ENCODE data around the gene ZCWPW1. TPM values are rescaled to one million over a fixed set of nuclear protein-coding genes. Genes with fewer than 3 reads are reported as not detected.
A peak's percentile ranks its signal among the peaks of the same experiment; 100 is the strongest.

Gene ZCWPW1
- polyA plus RNA-seq (2011; rRNA removed): 2.2 and 2.8 TPM in 2 replicates
- 1.1 and 1.4 TPM in 2 replicates for polyA minus RNA-seq (2011; rRNA and poly(A)+ RNA removed)

GRCh38 chr7:100428199-100428966 lies at the start of gene ZCWPW1:
ZCWPW1 (minus strand) TSS chr7:100428703; CDS start chr7:100420649, 8,054 bp downstream.
- H3K4me3 ChIP-seq (ENCODE audit: low read depth, low read length): peak within 1 kb of the TSS; percentile 84
- POLR2A ChIA-PET: interaction anchor here (0.6 to 1.3 kb wide), 6 partner anchors 11 to 246 kb away, joined by 3 to 13 read pairs (median 4); partner anchors contain the start of gene FBXO24
- TF ChIP-seq CTCF (IDR thresholded peaks at IDR 0.05; ENCODE audit: insufficient read depth, low read depth, low read length): 0 out of 2 replicates have a peak, but pooled peaks have one; percentile 10
- peak; percentile 81 for DNase-seq (ENCODE audit: low read depth)
- peaks cover 8% of the 10 kb centered on the region for H3K36me3 ChIP-seq (ENCODE audit: control insufficient read depth, insufficient read depth, low read length)
- CTCF ChIA-PET: interaction anchor here (0.5 to 2.2 kb wide), 6 partner anchors 16 to 206 kb away, joined by 3 to 9 read pairs (median 4); no protein-coding TSS in a partner anchor
- no peaks in the 10 kb centered on the region for H3K27me3 ChIP-seq (ENCODE audit: control insufficient read depth, insufficient read depth, low read length)

- POLR2A ChIA-PET: interaction anchor here (0.6 kb wide), 1 partner anchor 70 kb away, joined by 3 read pairs; no protein-coding TSS in a partner anchor
- no peak for TF ChIP-seq CTCF (IDR thresholded peaks at IDR 0.05; ENCODE audit: insufficient read depth, low read depth, low read length)
- no peak for DNase-seq (ENCODE audit: low read depth)
- CTCF ChIA-PET: interaction anchor here (0.8 to 5.2 kb wide), 7 partner anchors 9 to 124 kb away, joined by 3 to 34 read pairs (median 11); partner anchors contain the start of genes PCOLCE and SPACDR
- H3K27me3 ChIP-seq (ENCODE audit: control insufficient read depth, insufficient read depth, low read length): no peaks in the 10 kb centered on the region
- peak overlapping the region; percentile 98 for H3K4me3 ChIP-seq (ENCODE audit: low read depth, low read length)
- peaks cover 10% of the 10 kb centered on the region for H3K36me3 ChIP-seq (ENCODE audit: control insufficient read depth, insufficient read depth, low read length)
Measured at GRCh38 chr7:100477871-100478267, 49.4 kb upstream of the ZCWPW1 start.

- DNase-seq (ENCODE audit: low read depth): no peak
- peak; percentile 52 for TF ChIP-seq CTCF (IDR thresholded peaks at IDR 0.05; ENCODE audit: insufficient read depth, low read depth, low read length)
- ChIA-PET POLR2A (interaction anchor here (0.6 kb wide), 1 partner anchor 71 kb away, joined by 3 read pairs; no protein-coding TSS in a partner anchor), CTCF (interaction anchor here (0.8 to 5.2 kb wide), 9 partner anchors 8 to 125 kb away, joined by 3 to 34 read pairs (median 4); partner anchors contain the start of genes PCOLCE and SPACDR)
- no peaks in the 10 kb centered on the region for H3K27me3 ChIP-seq (ENCODE audit: control insufficient read depth, insufficient read depth, low read length)
- H3K36me3 ChIP-seq (ENCODE audit: control insufficient read depth, insufficient read depth, low read length): peaks cover 12% of the 10 kb centered on the region
- peak overlapping the region; percentile 98 for H3K4me3 ChIP-seq (ENCODE audit: low read depth, low read length)
Measured at GRCh38 chr7:100476903-100477870, 48.7 kb upstream of the ZCWPW1 start.

- DNase-seq (ENCODE audit: low read depth): no peak
- ChIA-PET POLR2A (no interaction called here), CTCF (interaction anchor here (1.1 to 5.2 kb wide), 5 partner anchors 12 to 216 kb away, joined by 3 to 34 read pairs (median 4); partner anchors contain the start of gene SPACDR)
- H3K27me3 ChIP-seq (ENCODE audit: control insufficient read depth, insufficient read depth, low read length): no peaks in the 10 kb centered on the region
- H3K4me3 ChIP-seq (ENCODE audit: low read depth, low read length): peak overlapping the region; percentile 98
- TF ChIP-seq CTCF (IDR thresholded peaks at IDR 0.05; ENCODE audit: insufficient read depth, low read depth, low read length): no peak
- peaks cover 14% of the 10 kb centered on the region for H3K36me3 ChIP-seq (ENCODE audit: control insufficient read depth, insufficient read depth, low read length)
Measured at GRCh38 chr7:100476101-100476780, 47.7 kb upstream of the ZCWPW1 start.

Measured in BJ (cell line).